ENCODE measurements around the gene GALM.

GALM gene

GRCh38 chr2:38716185-38716584 is 50.3 kb downstream of the GALM start:
- TF ChIP-seq CTCF (IDR thresholded peaks at IDR 0.05), result no peak
- DNase-seq, result no peak
- Mint-ChIP-seq H3K27ac (no peak overlapping the region), H3K36me3 (ENCODE audit: low read depth) (peaks cover 47% of the 10 kb centered on the region), H3K27me3 (ENCODE audit: low read depth, poor library complexity) (peaks cover under 1% of the 10 kb centered on the region), H3K4me3 (no peak overlapping the region), H3K4me1 (peaks cover 7% of the 10 kb centered on the region), H3K9me3 (peaks cover 9% of the 10 kb centered on the region)

- Mint-ChIP-seq H3K27me3 (ENCODE audit: low read depth, poor library complexity) (peaks cover 6% of the 10 kb centered on the region), H3K9me3 (peaks cover 3% of the 10 kb centered on the region), H3K4me1 (peaks cover 7% of the 10 kb centered on the region), H3K27ac (peak overlapping the region; percentile 5), H3K36me3 (ENCODE audit: low read depth) (peaks cover 43% of the 10 kb centered on the region), H3K4me3 (no peak overlapping the region)
- TF ChIP-seq CTCF (IDR thresholded peaks at IDR 0.05), result no peak
- DNase-seq, result no peak
Measured at GRCh38 chr2:38718601-38719000, 52.7 kb downstream of the GALM start.

DNA sequence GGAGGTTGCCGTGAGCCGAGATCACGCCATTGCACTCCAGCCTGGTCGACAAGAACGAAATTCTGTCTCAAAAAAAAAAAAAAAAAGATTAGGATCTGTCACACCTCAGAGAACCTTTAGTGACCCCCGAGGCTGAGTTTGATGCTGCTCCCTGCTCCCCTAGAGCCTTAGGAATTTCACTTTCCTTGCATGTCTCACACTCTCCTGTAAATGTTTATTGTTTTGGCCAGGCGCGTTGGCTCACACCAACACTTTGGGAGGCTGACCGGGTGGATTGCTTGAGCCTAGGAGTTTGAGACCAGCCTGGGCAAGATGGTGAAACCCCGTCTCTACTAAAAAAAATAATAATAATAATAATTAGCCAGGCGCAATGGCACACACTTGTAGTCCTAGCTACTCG is 53.8 kb downstream of the GALM start:
- Mint-ChIP-seq H3K27me3 (ENCODE audit: low read depth, poor library complexity) (peaks cover 6% of the 10 kb centered on the region), H3K4me1 (peaks cover 7% of the 10 kb centered on the region), H3K27ac (no peak overlapping the region), H3K4me3 (no peak overlapping the region), H3K36me3 (ENCODE audit: low read depth) (peaks cover 33% of the 10 kb centered on the region), H3K9me3 (peaks cover 3% of the 10 kb centered on the region)
- TF ChIP-seq CTCF (IDR thresholded peaks at IDR 0.05), result no peak
- no peak for DNase-seq

GRCh38 chr2:38720613-38721241 is 54.8 kb downstream of the GALM start:
- Mint-ChIP-seq H3K4me1 (peaks cover 7% of the 10 kb centered on the region), H3K27ac (no peak overlapping the region), H3K36me3 (ENCODE audit: low read depth) (peaks cover 30% of the 10 kb centered on the region), H3K4me3 (no peak overlapping the region), H3K27me3 (ENCODE audit: low read depth, poor library complexity) (peaks cover 6% of the 10 kb centered on the region), H3K9me3 (peaks cover 3% of the 10 kb centered on the region)
- no peak for DNase-seq
- TF ChIP-seq CTCF (IDR thresholded peaks at IDR 0.05), result no peak

- peaks cover 7% of the 10 kb centered on the region for H3K4me1 Mint-ChIP-seq
- H3K4me3 Mint-ChIP-seq, result no peak overlapping the region
- H3K36me3 Mint-ChIP-seq (ENCODE audit: low read depth), result peaks cover 24% of the 10 kb centered on the region
- peaks cover 3% of the 10 kb centered on the region for H3K9me3 Mint-ChIP-seq
- no peak for TF ChIP-seq CTCF (IDR thresholded peaks at IDR 0.05)
- DNase-seq, result no peak
- peaks cover 6% of the 10 kb centered on the region for H3K27me3 Mint-ChIP-seq (ENCODE audit: low read depth, poor library complexity)
- H3K27ac Mint-ChIP-seq, result peak overlapping the region; percentile 4
Measured at GRCh38 chr2:38722271-38723061, 56.6 kb downstream of the GALM start.

All from nephron progenitor cell (in vitro differentiated cells).